NB4 (cell line): ENCODE data around the gene SPON1.

Source experiments
- TF ChIP-seq, protein P1 (sequence below): IDR thresholded peaks from one replicate; pipeline ENCODE4 v1.5.1; 2012; ENCODE audit warnings: low read depth, low read length
- TF ChIP-seq, protein P2 (sequence below): IDR thresholded peaks from 2 replicates; pipeline ENCODE4 v1.6.1; 2011; ENCODE audit warnings: low read depth, low read length

DNA sequence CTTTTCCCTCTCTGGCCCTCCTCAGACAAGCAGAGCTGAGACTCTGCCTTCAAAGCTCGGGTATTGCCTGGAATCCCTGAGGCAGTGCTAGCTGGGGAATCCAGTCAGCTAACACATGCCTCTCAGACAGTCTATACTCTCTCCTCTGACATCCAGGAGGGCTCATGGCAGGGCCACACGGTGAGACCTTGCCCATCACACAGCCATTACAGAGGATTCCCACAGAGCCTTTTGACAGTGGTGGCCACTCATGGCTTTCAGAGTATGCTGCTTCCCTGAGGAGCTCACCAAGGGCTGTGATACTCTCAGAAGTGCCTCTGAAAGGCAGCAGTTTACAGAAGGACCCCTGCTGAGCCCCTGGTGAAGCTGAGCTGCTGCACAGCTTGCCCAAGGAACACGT, 231.1 kb downstream of the SPON1 start:
- TF ChIP-seq, protein P1, sequence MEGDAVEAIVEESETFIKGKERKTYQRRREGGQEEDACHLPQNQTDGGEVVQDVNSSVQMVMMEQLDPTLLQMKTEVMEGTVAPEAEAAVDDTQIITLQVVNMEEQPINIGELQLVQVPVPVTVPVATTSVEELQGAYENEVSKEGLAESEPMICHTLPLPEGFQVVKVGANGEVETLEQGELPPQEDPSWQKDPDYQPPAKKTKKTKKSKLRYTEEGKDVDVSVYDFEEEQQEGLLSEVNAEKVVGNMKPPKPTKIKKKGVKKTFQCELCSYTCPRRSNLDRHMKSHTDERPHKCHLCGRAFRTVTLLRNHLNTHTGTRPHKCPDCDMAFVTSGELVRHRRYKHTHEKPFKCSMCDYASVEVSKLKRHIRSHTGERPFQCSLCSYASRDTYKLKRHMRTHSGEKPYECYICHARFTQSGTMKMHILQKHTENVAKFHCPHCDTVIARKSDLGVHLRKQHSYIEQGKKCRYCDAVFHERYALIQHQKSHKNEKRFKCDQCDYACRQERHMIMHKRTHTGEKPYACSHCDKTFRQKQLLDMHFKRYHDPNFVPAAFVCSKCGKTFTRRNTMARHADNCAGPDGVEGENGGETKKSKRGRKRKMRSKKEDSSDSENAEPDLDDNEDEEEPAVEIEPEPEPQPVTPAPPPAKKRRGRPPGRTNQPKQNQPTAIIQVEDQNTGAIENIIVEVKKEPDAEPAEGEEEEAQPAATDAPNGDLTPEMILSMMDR, result no peak
- TF ChIP-seq, protein P2, sequence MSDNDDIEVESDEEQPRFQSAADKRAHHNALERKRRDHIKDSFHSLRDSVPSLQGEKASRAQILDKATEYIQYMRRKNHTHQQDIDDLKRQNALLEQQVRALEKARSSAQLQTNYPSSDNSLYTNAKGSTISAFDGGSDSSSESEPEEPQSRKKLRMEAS, result no peak
